HFFc6 (cell line): Measurements from ENCODE around the gene ZMYM2. TPM values are rescaled to one million over a fixed set of nuclear protein-coding genes. Genes with fewer than 3 reads are reported as not detected.

Experiments used
- DNase-seq: peaks from one replicate; pipeline ENCODE4 v3.0.0-alpha.2; 2018
- H3K27ac Mint-ChIP-seq: 2 replicates; pipeline ENCODE4 v1.8.0; 2020; ENCODE audit warnings: mild to moderate bottlenecking, mixed read lengths
- H3K27me3 Mint-ChIP-seq: 2 replicates; pipeline ENCODE4 v1.8.0; 2021; ENCODE audit warnings: mild to moderate bottlenecking, moderate library complexity, mixed read lengths; ENCODE audit not compliant: insufficient read depth
- H3K36me3 Mint-ChIP-seq: 2 replicates; pipeline ENCODE4 v1.8.0; 2021; ENCODE audit warnings: low read depth, mixed read lengths
- H3K4me1 Mint-ChIP-seq: 2 replicates; pipeline ENCODE4 v1.8.0; 2020; ENCODE audit warnings: low read depth, mixed read lengths
- H3K4me3 Mint-ChIP-seq: 2 replicates; pipeline ENCODE4 v1.8.0; 2020; ENCODE audit warnings: mild to moderate bottlenecking, moderate library complexity, mixed read lengths
- H3K9me3 Mint-ChIP-seq: 2 replicates; pipeline ENCODE4 v1.8.0; 2020; ENCODE audit warnings: mild to moderate bottlenecking, mixed read lengths
- CTCF ChIP-seq: fragments of 200-600 bp; sonication (generic); IDR thresholded peaks from 2 replicates; pipeline ENCODE4 v1.5.0; 2021; ENCODE audit warnings: antibody characterized with exemption, mild to moderate bottlenecking
- total RNA-seq, 6 experiments: library from RNA; stranded (reverse); fragmentation: NEBNext Ultra II Directional; extraction: Animal tissue kit (Norgen Biotek cat#: 25700); gene quantifications; 2 replicates in 1 of 6; 3 replicates in 5 of 6; pipeline ENCODE4 v1.2.3, GENCODE V29; 2021

The ZMYM2 gene
- total RNA-seq, 6 experiments from 2014 or later, result 21.3 to 33.6 (median 28.8) TPM

GRCh38 chr13:20043207-20043925, 84.8 kb downstream of the ZMYM2 start:
- no peak for TF ChIP-seq CTCF
- H3K4me3 Mint-ChIP-seq, result no peak overlapping the region
- no peak overlapping the region for H3K27ac Mint-ChIP-seq

GRCh38 chr13:20044086-20044485, 85.6 kb downstream of the ZMYM2 start:
- Mint-ChIP-seq H3K9me3 (no peaks in the 10 kb centered on the region), H3K4me3 (no peak overlapping the region), H3K27ac (no peak overlapping the region), H3K4me1 (no peaks in the 10 kb centered on the region), H3K27me3 (peaks cover 1% of the 10 kb centered on the region; the same call in 1 of the 2 replicates), H3K36me3 (peaks cover 13% of the 10 kb centered on the region)
- no peak for DNase-seq
- TF ChIP-seq CTCF, result no peak

More at GRCh38 chr13:20043207-20043925, 84.8 kb downstream of the ZMYM2 start:
- Mint-ChIP-seq H3K36me3 (peaks cover 17% of the 10 kb centered on the region), H3K27me3 (peaks cover 1% of the 10 kb centered on the region; the same call in 1 of the 2 replicates), H3K9me3 (no peaks in the 10 kb centered on the region), H3K4me1 (no peaks in the 10 kb centered on the region)
- no peak for DNase-seq

- H3K27me3 Mint-ChIP-seq, result peaks cover 1% of the 10 kb centered on the region; the same call in 1 of the 2 replicates
- H3K27ac Mint-ChIP-seq, result no peak overlapping the region
- H3K9me3 Mint-ChIP-seq, result no peaks in the 10 kb centered on the region
- no peak for DNase-seq
- H3K4me3 Mint-ChIP-seq, result no peak overlapping the region
- H3K36me3 Mint-ChIP-seq, result no peaks in the 10 kb centered on the region
- TF ChIP-seq CTCF, result no peak
- peaks cover 7% of the 10 kb centered on the region for H3K4me1 Mint-ChIP-seq
Observed at GRCh38 chr13:20045950-20046548, 87.5 kb downstream of the ZMYM2 start.

GRCh38 chr13:20049558-20050473, 91.3 kb downstream of the ZMYM2 start:
- TF ChIP-seq CTCF, result no peak
- H3K4me3 Mint-ChIP-seq, result no peak overlapping the region; the same call in 1 of the 2 replicates
- H3K27me3 Mint-ChIP-seq, result peaks cover 1% of the 10 kb centered on the region; the same call in 1 of the 2 replicates
- no peak overlapping the region for H3K27ac Mint-ChIP-seq
- DNase-seq, result no peak
- H3K9me3 Mint-ChIP-seq, result no peaks in the 10 kb centered on the region
- H3K4me1 Mint-ChIP-seq, result peaks cover 7% of the 10 kb centered on the region
- H3K36me3 Mint-ChIP-seq, result 0 out of 2 replicates have a peak, but pooled peaks cover 2% of the 10 kb centered on the region

- Mint-ChIP-seq H3K4me1 (peaks cover 7% of the 10 kb centered on the region), H3K4me3 (no peak overlapping the region), H3K27me3 (no peaks in the 10 kb centered on the region), H3K9me3 (no peaks in the 10 kb centered on the region), H3K36me3 (0 out of 2 replicates have a peak, but pooled peaks cover 8% of the 10 kb centered on the region), H3K27ac (no peak overlapping the region)
- no peak for TF ChIP-seq CTCF
- DNase-seq, result no peak
Observed at GRCh38 chr13:20051366-20051765, 92.8 kb downstream of the ZMYM2 start.
